GM19467 (cell line): ENCODE measurements around the gene SOS1.
"Not testable (repeated sequence)": the region's sequence is repeated elsewhere in the genome, so short reads cannot be mapped to it uniquely, and the experiment has no call there.

ENCODE experiments used
- ATAC-seq: cut with Tn5 transposase; IDR thresholded peaks from one replicate; pipeline ENCODE4 v1.9.1; 2021; ENCODE audit warnings: mild to moderate bottlenecking, moderate library complexity; ENCODE audit not compliant: unreplicated experiment

The SOS1 gene

DNA sequence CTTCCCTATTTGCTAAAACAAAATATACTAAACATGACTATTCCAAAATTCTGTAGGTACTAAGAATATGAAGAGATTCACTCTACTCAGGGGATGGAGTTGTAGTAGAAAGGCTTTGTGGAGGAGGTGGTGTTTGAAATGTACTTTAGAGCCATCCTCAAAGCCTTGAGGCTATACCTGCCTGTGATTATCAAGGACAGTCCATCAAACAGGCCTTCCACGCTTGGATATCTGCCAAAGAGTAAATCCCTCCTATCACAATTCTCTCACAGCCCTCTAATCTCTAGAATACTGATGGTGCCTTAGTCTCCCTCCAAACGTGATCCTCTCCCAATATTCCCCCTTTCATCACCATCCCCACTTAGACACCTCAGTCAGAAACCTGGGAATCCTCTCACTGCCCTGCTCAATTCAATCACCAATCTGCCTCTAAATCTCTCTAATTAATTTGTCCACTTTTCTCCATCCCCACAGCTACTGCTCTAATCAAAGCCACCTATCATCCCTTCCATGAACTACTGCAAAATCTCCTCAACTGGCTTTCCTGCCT is 13.1 kb downstream of the SOS1 start:
- no peak for ATAC-seq

DNA sequence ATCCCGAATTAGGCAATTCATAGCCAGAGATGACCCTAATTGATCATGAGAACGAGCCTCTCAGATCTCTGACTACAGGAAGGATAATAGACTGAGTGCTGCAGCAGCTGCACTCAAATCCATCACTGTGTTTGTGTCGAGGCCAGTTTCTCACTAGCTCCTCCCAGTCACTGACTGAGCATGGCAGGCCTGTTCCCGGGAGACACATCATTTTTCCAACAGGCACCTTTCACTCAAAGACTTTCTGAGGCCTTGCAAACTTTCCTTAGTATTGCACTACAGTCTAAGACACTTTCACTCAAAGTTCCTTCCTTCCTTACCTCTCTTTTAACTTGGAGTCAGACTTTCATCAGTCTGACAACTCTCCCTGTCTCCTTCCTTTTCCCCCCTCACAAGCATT is 13.7 kb downstream of the SOS1 start:
- no peak for ATAC-seq

DNA sequence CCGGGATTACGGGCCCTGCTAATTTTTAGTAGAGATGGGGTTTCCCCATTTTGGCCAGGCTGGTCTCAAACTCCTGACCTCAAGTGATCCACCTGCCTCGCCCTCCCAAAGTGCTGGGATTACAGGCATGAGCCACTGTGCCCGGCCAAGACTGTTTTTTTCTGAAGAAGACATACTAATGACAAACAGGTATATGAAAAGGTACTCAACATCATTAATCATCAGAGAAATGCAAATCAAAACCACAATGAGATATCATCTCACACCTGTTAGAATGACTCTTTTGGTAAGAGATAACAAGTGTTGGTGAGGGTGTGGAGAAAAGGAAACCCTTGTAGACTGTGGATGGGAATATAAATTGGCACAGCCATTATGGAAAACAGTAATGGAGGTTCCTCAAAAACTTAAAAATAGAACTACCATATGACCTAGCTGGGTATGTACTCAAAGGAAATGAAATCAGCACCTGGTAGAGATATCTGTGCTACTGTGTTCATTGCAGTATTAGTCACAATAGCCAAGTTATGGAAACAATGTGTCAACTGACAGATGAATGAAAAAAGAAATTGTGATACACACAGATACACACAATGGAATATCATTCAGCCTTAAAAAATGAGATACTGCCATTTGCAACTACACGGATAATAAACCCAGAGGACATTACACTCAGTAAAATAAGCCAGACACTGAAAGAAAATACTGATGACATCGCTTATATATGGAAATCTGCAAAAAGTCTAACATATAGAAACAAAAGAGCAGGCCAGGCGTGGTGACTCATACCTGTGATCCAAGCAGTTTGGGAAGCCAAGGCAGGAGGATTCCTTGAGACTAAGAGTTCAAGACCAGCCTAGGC is 20.8 kb downstream of the SOS1 start:
- ATAC-seq: peak; percentile 45

DNA sequence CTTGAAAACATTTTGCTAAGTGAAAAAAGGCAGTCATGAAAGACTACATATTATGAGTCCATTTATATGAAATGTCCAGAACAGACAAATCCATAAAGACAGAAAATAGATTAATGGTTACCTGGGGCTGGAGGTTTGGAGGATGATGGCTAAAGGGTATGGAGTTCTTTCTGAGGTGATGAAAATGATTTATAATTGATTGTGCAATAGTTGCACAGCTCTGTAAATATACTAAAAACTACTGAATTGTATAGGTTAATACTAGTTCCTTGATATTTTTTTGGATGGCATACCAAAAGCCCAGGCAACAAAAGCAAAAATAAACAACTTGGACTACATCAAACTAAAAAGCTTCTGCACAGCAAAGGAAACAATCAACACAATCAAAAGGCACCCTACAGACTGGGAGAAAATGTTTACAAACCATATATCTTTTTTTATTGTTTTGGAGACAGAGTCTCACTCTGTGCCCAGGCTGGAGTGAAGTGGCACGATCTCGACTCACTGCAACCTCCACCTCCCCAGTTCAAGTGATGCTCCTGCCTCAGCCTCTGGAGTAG is 21.5 kb downstream of the SOS1 start:
- ATAC-seq: no peak

DNA sequence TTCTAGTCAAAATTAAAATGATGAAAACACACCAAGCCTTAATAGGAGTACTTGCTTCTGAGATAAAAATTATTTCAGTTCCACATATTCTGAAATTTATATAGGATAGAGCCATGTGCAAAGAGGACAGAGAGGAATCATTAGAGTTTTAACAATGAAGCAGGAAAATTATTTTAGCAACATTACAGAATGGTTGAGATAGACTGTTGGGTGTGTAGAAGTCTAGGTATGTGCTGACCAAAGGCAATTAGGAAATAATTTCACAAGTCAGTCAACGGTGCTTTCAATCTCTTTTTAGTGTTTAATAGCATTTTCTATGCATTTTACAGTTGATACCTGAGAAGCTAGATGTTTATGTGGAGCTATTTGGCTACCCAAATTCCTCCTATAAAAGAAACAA is 25.2 kb downstream of the SOS1 start:
- no peak for ATAC-seq

DNA sequence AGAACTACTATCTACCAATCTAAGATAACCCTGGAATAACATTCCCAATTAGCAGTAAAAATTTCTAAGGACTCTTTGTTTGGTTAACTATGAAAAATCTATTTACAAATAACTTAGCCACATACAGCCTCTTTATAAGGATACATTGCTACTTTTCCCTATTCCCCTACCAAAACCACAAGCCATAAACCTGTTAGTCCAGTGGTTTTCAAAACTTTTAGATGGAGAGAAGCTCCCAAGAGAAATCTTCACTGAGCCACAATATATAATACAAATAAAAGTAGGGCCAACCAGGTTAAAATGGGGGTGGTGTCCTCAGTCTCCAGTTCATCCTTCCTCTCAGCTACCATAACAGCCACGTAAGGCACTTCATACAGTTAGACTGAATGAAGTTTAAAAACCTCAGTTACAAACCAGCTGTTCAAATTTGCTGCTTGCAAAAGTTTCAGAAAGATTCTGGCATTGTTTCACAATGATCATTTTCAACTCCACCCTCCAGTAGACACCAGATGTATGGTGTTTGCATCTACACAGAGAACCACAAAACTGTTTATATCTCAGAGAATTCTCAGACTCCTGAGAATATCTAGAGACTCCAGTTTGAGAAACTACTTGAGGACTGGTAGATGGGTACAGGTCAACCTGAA is 26.0 kb downstream of the SOS1 start:
- peak; percentile 76 for ATAC-seq

DNA sequence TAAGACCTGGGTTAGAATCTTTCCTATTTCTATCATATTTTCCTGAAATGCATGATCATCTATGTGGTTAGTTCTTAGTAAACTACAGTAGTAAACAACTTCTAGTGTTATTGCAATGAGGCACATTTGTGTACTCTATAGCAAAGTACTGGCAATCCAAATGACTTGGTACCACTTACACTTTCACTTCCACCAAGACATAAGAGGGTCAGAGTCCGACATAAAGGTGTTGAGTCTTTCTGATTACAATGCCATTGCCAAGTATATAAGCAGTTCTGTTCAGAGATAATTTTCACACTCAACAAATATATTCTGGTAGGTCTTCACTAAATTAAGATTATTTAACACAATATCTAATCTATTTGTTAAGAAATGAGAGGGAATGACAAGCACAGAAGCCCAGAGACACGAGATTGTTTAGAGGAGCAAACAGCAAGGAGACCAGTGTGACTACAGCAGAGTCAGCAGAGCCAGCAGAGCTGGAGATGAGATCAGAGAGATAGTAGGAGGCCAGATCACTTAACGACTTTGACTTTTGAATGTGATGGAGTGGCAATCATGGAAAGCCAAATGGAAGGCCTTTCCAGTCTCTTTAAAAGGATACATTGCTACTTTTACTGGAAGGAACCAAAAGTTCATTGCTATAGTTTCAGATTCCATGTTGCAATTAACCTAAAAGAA is 27.5 kb downstream of the SOS1 start:
- no peak for ATAC-seq

DNA sequence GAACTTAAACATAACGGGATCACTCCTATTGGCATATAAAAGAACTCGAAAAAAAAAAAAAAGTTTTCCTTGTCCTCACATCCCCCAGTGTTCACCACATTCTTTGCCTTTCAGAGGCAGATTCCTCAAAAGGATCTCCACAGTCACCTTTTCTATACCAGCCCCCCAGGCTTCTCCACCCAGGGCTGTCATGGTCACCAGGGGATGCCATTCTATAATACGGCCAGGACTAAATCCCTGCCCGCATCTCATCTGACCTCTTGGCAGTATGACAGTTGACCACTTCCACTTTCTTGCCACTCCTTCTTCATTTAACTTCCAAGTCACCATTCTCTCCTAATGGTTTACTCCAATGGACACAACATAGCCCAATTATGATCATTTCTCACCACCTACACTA is 29.3 kb downstream of the SOS1 start:
- ATAC-seq: no peak

DNA sequence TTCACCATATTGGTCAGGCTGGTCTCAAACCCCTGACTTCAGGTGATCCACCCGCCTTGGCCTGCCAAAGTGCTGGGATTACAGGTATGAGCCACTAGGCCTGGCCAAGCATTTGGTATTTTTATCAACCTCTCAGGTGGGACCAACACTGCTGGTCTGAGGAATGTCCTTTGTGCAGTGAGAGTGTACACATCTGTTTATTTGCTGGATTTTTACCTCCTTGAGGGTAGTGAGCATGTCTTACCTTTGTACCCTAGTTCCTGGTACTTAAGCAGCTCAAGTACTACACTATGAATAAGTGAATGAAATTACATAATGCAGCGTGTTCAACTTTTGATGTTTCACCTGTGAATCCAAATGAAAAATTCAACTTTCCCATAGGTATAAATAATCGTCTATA is 29.8 kb downstream of the SOS1 start:
- no peak for ATAC-seq

DNA sequence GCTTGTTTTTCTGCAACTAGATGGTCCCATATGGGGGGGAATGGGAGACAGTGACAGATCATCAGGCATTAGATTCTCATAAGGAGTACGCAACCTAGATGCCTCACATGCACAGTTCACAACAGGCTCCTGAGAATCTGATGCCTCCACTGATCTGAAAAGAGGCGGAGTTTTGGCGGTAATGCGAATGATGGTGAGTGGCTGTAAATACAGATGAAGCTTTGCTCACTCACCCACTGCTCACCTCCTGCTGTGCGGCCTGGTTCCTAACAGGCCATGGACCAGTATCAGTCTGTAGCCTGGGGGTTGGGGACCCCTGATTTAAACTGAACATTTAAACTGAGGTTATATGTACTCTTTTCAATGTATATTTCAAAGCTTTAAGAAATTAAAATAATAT is 40.7 kb downstream of the SOS1 start:
- ATAC-seq: no peak

DNA sequence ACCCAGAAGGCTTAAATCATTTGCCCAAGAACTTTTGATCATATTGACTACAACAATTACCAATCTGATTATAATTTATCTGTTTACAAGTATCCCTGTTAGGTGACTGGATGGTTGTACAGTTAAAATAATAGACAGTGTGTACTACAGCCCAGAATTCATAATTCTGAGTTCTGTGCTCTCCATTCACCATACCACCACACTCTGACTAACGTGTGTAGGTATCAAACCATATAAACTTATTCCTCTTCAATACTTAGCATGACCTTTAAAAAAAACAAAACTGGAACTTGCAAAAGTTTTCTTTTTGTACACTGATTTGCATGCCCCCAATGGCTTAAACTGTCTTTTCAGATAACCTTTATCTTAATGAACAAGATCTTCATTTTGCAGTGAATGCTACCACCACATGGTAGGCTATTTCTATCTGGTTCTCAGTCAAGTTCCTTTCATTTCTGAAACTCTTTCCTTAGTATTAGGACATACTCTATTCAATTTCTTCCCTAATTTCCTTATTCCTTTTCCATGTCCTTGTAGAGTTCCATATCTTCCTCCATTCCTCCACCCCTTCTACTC is 50.9 kb downstream of the SOS1 start:
- ATAC-seq: no peak

DNA sequence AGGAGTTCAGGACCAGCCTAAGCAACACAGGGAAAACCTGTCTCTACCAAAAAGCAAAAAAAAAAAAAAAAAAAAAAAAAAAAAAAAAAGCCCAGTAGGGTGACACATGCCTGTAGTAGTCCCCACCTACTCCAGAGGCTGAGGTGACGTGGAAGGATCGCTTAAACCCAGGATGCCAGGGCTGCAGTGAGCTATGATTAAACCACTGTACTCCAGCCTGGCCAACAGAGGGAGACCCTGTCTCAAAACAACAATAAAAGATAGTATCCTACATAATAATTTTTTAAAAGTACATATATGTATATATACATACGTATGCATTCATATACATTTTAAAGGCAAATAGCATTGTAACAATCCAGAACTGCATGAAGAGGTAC is 51.7 kb downstream of the SOS1 start:
- ATAC-seq: no peak

DNA sequence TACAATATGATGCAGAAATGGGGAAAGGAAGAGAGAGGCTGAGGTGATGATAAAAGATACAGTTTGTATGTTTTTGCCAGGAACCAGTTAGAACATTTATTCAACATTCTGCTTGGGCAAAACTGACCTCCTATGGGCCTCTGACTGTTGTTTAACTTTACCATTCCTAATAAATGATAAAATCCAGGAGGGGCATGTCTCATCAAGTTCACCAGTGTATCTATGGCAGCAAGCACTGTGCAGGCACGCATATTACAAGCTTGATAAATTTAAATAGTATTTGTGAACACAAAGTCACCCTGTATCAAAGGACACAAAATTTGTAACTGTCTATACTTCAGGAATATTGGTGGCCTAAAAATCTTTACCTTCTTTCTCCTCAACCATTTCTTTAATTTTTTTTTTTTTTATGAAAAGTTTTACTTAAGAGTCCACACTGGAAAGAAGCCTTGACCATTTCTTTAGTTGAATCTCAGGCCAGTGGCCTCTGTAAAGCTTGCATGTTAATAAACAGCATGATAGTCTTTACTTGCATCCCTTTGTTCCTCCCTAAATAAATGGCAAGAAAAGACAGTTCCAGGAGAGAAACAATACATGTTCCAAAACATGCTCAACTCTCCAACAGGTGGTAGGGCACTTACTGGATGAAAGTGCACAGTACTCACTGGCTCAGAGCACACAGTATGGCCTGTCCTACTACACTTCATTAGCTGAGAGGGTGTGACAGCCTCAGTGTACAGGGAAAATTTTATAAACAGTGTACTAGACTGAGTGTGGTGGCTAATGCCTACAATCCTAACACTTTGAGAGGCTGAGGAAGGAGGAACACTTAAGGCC is 52.3 kb downstream of the SOS1 start:
- no peak for ATAC-seq

DNA sequence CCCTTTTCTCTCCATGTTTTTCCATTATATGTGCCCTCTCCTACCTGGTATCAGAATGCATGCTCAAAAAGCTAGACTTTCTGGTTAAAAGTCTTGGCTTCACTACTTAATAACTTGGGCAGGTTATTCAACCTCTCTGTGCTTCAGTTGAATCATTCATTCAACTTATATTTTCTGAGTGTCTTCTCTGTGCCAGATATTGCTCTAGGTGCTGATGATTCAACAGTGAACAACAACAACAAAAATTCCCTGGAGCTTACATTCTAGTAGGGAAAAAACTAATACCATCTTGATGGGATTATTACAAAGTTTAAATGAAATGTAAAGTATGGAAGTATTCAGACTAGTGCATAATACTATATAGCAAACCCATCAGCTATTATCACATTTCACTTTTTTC is 55.2 kb downstream of the SOS1 start:
- ATAC-seq: no peak

DNA sequence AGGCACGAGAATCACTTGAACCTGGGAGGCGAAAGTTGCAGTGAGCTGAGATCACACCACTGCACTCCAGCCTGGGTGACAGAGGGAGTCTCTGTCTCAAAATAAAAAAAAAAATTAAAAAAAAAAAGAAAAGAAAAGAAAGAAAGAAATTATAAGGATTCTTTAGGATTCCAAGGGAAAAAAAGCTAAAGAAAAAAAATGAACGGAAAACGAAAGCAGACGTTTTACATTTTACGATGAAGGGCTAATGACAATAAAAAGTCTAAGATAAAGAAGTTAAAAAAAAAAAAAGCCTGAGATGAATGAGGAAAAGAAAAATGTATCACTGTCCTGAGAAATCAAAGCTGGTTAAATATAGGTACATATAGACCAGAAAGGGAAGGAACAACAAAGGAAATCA is 58.5 kb downstream of the SOS1 start:
- ATAC-seq: no peak

DNA sequence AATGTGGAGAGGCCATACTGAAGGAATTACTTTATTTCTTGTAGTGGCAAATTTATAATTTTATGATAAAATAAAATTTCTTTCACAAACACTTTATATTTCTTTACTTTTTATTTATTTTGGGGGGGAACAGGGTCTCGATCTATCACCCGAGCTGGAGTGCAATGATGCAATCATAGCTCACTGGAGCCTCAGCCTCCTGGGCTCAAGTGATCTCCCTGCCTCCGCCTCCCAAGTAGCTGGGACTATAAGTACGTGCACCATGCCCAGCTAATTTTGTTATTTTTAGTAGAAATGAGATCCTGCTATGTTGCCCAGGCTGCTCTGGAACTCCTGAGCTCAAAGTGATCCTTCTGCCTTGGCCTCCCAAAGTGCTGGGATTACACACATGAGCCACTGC is 59.6 kb downstream of the SOS1 start:
- no peak for ATAC-seq

DNA sequence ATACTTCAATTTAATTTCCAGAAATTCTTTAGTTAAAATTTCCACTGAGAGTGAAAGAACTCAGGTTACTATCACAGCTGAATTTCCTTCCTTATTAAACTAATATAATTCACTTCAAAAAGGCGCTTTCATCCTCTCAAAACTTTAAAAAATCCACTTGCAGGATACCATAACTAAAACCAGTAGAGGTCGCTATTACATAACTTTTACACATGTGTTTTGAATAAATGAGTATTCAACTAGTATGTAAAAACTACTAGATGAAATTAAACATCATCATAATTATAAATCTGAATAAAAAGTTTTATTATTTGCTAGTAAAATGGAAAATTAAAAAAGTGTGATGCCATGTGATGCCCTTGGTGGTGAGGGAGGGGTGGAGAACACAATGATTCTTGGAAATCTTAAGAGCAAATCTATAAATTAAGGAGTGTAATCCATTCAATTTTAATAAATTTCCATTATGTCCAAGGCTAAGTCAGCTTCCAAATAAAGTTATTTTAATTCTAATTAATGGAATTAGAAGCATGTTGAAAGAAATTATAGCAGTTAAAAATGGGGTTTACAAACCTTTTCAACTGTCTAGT is 61.4 kb downstream of the SOS1 start:
- ATAC-seq: no peak

DNA sequence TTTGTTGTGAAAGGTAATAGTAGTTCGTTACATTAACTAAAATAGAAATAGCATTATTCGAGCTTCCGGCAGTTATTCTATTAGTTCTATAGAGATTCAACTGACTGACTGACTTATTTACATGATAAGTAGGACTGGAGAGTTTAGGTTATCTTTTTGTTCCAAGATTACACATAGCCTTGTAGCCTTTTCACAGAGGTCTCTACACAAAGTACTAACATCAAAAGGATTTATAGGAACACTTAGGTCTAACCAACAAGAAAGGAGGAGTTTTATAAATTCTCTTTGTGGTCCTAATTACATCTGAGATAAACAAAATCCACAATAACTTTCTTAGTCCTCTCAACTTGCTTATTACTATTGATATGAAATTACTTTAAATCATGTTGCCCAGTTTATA is 62.8 kb downstream of the SOS1 start:
- ATAC-seq: no peak

DNA sequence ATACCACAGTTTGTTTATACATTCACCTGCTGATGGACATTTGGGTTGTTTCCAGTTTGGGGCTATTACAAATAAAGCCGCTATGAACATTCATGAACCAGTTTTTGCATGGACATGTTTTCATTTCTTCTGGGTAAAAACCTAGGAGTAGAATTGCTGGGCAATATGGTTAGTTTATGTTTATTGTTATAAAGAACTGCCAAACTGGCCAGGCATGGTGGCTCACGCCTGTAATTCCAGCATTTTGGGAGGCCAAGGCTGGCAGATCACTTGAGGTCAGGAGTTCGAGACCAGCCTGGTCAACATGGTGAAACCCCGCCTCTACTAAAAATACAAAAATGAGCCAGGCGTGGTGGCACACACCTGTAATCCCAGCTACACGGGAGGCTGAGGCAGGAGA is 68.2 kb downstream of the SOS1 start:
- ATAC-seq: not testable (repeated sequence)

DNA sequence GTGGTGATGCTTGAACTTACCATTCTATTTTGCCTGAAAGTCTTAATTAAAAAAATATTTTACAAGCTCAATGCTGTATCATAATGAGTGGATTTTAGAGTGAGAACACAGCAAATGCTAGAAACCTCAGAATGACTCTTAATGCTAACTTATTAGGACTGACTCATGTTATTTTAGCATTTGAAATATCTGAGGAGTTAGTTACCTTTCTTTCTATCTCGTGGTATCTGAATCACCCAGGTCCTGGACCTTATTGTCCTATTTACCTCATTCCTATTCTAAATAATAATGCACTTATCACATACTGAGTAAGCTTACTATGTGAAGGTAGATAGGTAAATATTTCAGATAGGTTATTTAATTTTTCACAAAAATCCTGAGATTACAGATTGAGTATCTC is 70.7 kb downstream of the SOS1 start:
- ATAC-seq: no peak
